ENCODE data around the gene PIGU.

PIGU gene

DNA sequence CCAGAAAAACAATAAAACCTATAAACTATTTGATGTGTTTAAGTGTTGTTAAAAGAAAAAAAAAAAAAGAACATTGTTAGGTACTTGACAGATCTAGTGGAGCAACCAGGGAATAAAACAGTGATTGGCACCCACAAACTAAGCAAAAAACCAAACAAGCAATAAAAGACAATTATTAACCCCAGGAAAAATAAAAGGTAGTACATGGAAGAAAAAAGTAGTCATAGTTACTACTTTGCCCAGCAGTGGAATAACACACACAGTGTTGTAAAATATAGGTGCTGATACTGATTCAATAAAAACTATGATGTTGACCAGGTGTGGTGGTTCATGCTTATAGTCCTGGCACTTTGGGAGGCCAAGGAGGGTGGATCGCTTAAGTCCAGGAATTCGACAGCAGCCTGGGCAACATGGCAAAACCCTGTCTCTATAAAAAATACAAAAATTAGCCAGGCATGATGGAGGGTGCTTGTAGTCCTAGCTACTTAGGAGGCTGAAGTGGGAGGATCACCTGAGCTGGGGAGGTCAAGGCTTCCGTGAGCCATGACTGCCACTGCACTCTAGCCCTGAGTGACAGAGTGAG lies 43.9 kb downstream of the PIGU start:
- H3F3A ChIP-seq (ENCODE audit: control insufficient read depth, insufficient read depth) = 0 out of 2 replicates have a peak, but pooled peaks cover 3% of the 10 kb centered on the region
- H3K9me3 ChIP-seq (ENCODE audit: control insufficient read depth, insufficient read depth, low read length) = no peaks in the 10 kb centered on the region
- no peaks in the 10 kb centered on the region for H3K9me2 ChIP-seq (replicated peaks; ENCODE audit: control insufficient read depth, low read length)
- H3K27ac ChIP-seq (ENCODE audit: low read depth, low read length) = no peak overlapping the region
- no peak overlapping the region for H3K4me3 ChIP-seq (ENCODE audit: low read length)
- no peaks in the 10 kb centered on the region for H3K27me3 ChIP-seq (ENCODE audit: control insufficient read depth, low read length)
- TF ChIP-seq, protein P1, sequence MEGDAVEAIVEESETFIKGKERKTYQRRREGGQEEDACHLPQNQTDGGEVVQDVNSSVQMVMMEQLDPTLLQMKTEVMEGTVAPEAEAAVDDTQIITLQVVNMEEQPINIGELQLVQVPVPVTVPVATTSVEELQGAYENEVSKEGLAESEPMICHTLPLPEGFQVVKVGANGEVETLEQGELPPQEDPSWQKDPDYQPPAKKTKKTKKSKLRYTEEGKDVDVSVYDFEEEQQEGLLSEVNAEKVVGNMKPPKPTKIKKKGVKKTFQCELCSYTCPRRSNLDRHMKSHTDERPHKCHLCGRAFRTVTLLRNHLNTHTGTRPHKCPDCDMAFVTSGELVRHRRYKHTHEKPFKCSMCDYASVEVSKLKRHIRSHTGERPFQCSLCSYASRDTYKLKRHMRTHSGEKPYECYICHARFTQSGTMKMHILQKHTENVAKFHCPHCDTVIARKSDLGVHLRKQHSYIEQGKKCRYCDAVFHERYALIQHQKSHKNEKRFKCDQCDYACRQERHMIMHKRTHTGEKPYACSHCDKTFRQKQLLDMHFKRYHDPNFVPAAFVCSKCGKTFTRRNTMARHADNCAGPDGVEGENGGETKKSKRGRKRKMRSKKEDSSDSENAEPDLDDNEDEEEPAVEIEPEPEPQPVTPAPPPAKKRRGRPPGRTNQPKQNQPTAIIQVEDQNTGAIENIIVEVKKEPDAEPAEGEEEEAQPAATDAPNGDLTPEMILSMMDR (IDR thresholded peaks at IDR 0.05; ENCODE audit: low read depth, low read length, poor library complexity, severe bottlenecking) = no peak
- TF ChIP-seq EZH2phosphoT487 (IDR thresholded peaks at IDR 0.05; ENCODE audit: borderline replicate concordance, low read length) = no peak
- no peaks in the 10 kb centered on the region for H3K79me2 ChIP-seq (ENCODE audit: control insufficient read depth, low read length)
- H3K4me1 ChIP-seq (ENCODE audit: control insufficient read depth, low read length) = no peaks in the 10 kb centered on the region
- peaks cover 25% of the 10 kb centered on the region for H3K36me3 ChIP-seq (ENCODE audit: control insufficient read depth, low read length)
- H3K4me2 ChIP-seq (ENCODE audit: low read length) = no peak overlapping the region
- no peaks in the 10 kb centered on the region for H4K20me1 ChIP-seq (ENCODE audit: control insufficient read depth, insufficient read depth, low read depth, low read length)

DNA sequence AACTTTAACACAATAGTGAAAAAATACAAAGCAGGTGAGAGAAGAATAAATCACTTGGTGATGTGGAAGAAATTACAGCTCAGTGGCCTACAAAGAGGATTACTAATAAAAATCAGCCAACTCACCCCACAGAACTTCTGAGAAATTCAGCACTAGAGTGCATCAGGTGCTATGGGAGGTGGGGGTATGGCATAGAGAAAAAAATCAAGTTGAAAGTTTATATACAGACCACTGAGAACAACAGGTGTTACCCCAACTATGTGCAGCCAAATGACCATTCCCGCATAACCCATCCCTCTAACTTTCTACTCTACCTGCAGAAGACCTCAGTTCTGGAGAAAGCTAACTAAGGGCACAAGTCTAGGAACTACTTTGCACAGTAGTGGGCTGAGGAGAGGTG lies 47.0 kb downstream of the PIGU start:
- no peak overlapping the region for H3K4me2 ChIP-seq (ENCODE audit: low read length)
- H3K9me2 ChIP-seq (replicated peaks; ENCODE audit: control insufficient read depth, low read length) = no peaks in the 10 kb centered on the region
- no peak overlapping the region for H3K27ac ChIP-seq (ENCODE audit: low read depth, low read length)
- H3K27me3 ChIP-seq (ENCODE audit: control insufficient read depth, low read length) = no peaks in the 10 kb centered on the region
- H3K4me3 ChIP-seq (ENCODE audit: low read length) = no peak overlapping the region
- TF ChIP-seq EZH2phosphoT487 (IDR thresholded peaks at IDR 0.05; ENCODE audit: borderline replicate concordance, low read length) = no peak
- TF ChIP-seq, protein P1 (IDR thresholded peaks at IDR 0.05; ENCODE audit: low read depth, low read length, poor library complexity, severe bottlenecking) = no peak
- peaks cover 17% of the 10 kb centered on the region for H3K36me3 ChIP-seq (ENCODE audit: control insufficient read depth, low read length)
- peaks cover 13% of the 10 kb centered on the region for H3F3A ChIP-seq (ENCODE audit: control insufficient read depth, insufficient read depth)
- H3K4me1 ChIP-seq (ENCODE audit: control insufficient read depth, low read length) = no peaks in the 10 kb centered on the region
- no peaks in the 10 kb centered on the region for H3K9me3 ChIP-seq (ENCODE audit: control insufficient read depth, insufficient read depth, low read length)
- H3K79me2 ChIP-seq (ENCODE audit: control insufficient read depth, low read length) = no peaks in the 10 kb centered on the region
- H4K20me1 ChIP-seq (ENCODE audit: control insufficient read depth, insufficient read depth, low read depth, low read length) = no peaks in the 10 kb centered on the region

DNA sequence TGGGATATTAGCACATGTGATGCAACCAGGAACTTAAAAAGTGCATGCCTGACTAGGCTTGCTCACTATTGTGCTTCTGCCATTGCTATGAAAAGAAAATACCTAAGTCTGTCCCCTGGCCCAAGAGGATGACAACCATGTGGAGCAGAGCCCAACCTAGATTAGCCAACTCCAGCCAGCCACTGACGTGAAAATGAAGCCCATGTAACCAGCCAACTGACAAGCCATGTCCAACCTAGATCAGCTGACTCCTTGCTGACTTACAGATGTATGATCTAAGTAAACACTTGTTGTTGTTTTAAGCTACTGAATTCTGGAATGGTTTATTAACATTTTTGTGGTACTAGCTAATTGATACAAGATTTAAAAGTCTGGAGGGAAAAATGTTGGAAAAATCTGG lies 47.5 kb downstream of the PIGU start:
- H3K27me3 ChIP-seq (ENCODE audit: control insufficient read depth, low read length) = no peaks in the 10 kb centered on the region
- no peak overlapping the region for H3K4me3 ChIP-seq (ENCODE audit: low read length)
- H3K9me2 ChIP-seq (replicated peaks; ENCODE audit: control insufficient read depth, low read length) = no peaks in the 10 kb centered on the region
- no peak overlapping the region for H3K4me2 ChIP-seq (ENCODE audit: low read length)
- H3K27ac ChIP-seq (ENCODE audit: low read depth, low read length) = no peak overlapping the region
- TF ChIP-seq EZH2phosphoT487 (IDR thresholded peaks at IDR 0.05; ENCODE audit: borderline replicate concordance, low read length) = no peak
- TF ChIP-seq, protein P1 (IDR thresholded peaks at IDR 0.05; ENCODE audit: low read depth, low read length, poor library complexity, severe bottlenecking) = no peak
- H3F3A ChIP-seq (ENCODE audit: control insufficient read depth, insufficient read depth) = peaks cover 13% of the 10 kb centered on the region
- no peaks in the 10 kb centered on the region for H3K9me3 ChIP-seq (ENCODE audit: control insufficient read depth, insufficient read depth, low read length)
- no peaks in the 10 kb centered on the region for H3K4me1 ChIP-seq (ENCODE audit: control insufficient read depth, low read length)
- H3K79me2 ChIP-seq (ENCODE audit: control insufficient read depth, low read length) = no peaks in the 10 kb centered on the region
- peaks cover 12% of the 10 kb centered on the region for H3K36me3 ChIP-seq (ENCODE audit: control insufficient read depth, low read length)
- H4K20me1 ChIP-seq (ENCODE audit: control insufficient read depth, insufficient read depth, low read depth, low read length) = no peaks in the 10 kb centered on the region

Data from DOHH2 (cell line).